HG03039 (cell line): ENCODE measurements around the gene GOLGA6L9.
"Not testable (repeated sequence)": the region's sequence is repeated elsewhere in the genome, so short reads cannot be mapped to it uniquely, and the experiment has no call there.

Experiments
- ATAC-seq: cut with Tn5 transposase; IDR thresholded peaks from one replicate; pipeline ENCODE4 v1.9.1; 2021; ENCODE audit warnings: mild to moderate bottlenecking, moderate library complexity; ENCODE audit not compliant: unreplicated experiment

Gene GOLGA6L9, protein sequence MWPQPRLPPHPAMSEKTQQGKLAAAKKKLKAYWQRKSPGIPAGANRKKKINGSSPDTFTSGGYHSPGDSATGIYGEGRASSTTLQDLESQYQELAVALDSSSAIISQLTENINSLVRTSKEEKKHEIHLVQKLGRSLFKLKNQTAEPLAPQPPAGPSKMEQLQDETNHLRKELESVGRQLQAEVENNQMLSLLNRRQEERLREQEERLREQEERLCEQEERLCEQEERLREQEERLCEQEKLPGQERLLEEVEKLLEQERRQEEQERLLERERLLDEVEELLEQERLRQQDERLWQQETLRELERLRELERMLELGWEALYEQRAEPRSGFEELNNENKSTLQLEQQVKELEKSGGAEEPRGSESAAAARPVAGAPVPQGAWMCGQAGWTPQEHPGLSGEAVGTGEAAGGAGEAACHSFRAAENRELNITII

DNA sequence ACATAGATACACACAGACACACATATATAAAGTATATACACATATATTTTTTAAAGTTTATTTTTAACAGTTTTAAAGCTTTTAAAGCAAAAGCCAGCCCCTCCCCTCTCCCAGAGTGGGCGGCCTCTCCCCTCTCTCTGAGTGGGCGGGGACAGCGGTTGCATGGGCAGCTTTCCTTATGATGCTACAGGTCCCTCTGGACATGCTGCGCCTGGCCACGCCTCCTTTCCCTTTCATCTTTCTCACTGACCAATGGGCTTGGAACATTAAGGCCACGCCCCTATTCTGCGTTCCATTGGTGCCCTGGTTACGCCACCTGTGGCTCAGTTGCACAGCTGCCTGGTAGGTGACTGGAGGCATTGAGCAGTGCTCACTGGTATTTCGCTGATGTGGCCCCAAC is at the start of gene GOLGA6L9:
TSS of gene GOLGA6L9 (plus strand) at position 124 of the 400 bp plus-strand sequence. CDS start at position 388, 264 bp downstream.
- not testable (repeated sequence) for ATAC-seq

DNA sequence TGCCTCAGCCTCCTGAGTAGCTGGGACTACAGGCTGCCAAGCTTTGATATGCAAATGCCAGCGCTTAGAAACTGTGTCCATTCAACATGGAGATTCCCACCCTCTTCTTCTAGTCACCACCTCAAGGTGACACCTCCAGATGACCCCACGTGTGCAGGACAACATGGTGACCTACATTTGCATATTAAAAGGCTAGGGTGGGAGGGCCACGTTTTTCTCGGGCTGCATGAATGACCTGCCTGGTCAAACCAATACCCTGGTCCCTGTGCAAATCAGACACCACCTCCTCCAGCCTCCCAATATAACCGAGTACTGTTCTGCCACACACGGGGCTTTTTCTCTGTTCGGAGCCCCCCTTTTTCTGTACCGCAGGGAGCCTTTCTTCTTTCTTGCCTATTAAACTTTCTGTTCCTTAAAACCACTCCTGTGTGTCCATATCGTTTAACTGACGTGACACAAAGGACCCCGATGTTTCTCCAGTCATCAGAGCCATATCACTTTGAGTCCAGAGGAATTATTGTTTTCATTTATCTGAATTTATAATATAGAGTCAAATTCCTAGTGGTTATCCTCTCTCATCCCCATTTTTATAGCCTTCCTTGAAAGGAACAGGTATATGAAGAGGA is 48.2 kb upstream of the GOLGA6L9 start:
- ATAC-seq, result not testable (repeated sequence)

DNA sequence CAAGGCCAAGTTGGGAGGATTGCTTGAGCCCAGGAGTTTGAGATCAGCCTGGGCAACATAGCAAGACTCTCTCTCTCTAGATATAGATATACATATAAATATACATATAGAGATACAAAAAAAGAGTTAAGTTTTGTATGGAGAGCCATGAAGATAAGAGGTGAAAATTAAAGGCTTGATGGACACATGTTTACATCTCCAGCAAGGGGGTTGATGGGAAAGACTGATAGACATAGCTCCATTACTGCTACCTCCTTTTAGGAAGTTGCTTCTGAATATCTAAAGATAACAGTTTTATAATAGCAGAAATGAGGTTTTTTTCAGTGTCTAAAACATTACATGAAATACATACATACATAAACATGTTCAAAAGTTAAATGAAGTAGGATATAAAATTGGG is 42.4 kb upstream of the GOLGA6L9 start:
- ATAC-seq, result not testable (repeated sequence)

DNA sequence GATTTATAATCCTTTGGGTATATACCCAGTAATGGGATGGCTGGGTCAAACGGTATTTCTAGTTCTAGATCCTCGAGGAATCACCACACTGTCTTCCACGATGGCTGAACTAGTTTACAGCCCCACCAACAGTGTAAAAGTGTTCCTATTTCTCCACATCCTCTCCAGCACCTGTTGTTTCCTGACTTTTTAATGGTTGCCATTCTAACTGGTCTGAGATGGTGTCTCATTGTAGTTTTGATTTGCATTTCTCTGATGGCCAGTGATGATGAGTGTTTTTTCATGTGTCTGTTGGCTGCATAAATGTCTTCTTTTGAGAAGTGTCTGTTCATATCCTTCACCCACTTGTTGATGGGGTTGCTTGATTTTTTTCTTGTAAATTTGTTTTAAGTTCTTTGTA is 39.5 kb upstream of the GOLGA6L9 start:
- ATAC-seq, result not testable (repeated sequence)

DNA sequence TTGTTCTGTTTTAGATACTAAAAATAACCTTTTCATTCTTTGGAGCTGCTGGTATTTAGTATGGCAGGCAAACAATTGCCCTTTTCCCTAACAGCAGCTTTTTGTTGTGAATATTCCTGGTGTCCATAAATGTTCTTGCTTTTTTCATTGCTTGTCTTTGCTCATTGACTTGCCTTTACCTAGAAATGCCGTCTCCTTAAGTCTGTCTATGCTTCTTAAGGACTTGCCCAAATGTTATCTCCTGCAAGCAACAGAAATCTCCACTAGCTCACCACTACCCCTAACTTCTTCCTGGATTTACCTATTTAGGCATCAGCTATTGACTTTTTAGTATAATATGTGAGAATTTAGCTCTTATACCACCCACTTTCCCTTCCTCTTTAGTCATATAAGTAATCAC is 37.5 kb upstream of the GOLGA6L9 start:
- ATAC-seq, result not testable (repeated sequence)

DNA sequence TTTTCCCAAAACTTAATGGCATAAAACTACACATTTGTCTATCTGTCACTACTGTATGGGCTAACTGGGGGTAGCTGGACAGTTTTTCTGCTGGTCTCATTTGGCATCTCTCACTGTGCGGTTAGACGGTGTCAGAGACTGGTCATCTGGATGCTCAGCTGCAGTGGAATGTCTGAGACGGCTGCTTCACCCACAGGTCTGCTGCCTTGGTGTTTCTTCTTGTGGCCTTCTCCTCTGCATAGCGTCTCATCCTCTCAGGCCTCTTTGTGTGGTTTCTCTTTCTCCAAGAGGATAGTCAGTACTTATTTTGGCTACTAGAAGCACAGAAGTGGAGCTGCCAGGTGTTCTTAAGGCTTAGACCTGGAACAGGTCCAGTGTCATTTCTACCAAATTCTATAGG is 35.9 kb upstream of the GOLGA6L9 start:
- no peak for ATAC-seq

DNA sequence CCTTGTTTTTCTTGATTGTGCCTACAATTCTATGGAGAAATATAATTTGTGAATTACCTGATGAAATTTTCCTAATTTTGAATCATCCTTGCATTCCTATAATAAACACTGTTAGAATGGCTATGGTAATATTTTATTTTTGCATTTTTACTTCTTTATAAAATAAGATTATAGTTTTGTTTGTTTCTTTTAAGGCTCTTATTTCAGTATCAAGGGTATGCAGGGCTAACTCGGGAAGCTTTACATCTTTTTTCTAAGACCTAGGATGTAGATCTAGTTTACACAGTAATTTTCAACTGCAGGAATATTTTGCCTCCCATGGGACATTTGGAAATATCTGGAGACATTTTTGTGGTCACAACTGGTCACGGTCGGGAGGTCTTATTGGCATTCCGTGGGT is 33.8 kb upstream of the GOLGA6L9 start:
- not testable (repeated sequence) for ATAC-seq

DNA sequence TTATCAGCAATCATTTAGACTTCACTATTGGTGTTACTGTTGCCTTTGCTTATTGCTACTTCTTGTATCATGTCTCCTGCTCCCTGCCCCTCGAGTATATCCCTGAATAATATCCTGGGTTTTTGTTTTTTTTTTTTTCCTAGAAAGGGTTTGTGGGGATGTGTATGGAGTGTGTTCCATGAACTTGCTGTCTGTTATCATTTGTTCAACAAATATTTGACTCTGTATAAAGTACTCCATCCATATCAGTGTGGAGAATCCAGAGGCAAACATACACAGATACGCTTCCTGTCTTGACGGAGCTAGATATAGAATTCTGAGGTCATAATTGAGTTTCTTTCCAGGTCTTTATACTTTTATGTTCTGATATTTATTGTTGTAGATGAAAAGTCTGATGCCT is 31.8 kb upstream of the GOLGA6L9 start:
- no peak for ATAC-seq

DNA sequence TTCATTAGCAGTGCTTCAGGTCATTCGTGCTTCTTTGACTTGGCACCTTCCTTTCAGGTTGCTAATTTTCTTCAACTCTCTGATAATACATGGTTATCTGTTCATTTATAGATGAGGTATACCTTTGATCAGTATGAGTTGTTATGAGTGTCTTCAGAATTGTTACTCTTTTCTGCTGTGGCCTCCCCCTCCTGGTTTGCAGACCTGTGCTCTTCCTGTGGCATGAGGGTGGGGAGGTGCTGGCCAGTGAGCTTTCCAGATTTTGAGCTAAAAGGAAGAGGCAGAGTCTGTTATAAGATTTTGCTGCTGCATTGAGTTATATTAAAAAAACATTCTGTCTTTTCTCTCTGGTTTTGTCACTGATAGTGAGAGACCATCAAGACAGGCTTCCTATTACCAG is 30.8 kb upstream of the GOLGA6L9 start:
- no peak for ATAC-seq

DNA sequence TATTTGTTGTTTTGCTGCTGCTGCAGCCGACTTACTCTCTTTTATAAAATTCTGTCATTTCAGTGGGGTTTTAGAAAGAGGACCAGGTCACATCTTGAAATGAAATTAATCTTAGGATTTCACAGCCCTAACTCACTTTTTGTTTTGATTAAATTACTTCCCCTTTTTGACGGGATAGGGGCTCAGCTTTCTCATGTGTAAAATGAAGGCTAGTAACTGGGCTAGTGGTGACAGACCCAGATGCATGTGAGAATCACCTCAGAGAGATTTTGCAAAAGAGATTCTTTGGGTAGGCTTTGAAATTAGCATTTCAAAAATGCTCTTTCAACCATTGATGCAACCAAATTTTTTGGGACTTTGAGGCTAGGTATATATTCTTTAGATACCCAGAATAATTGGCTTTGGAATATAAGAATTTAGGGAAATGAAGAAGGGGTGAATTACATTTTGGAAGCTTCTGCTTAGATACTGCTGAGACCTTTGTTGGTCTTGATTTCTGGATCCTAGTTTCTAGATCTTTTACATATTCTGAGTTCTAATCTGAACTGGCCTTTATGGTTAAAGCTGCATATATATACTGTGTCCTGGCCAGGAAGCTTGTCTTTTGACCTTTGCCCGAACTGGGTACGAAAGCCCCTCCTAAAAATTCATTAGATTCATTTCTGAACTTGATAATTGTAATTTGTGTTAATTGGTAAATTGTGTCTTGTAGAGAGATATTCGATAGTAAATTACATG is 30.1 kb upstream of the GOLGA6L9 start:
- ATAC-seq, result not testable (repeated sequence)

DNA sequence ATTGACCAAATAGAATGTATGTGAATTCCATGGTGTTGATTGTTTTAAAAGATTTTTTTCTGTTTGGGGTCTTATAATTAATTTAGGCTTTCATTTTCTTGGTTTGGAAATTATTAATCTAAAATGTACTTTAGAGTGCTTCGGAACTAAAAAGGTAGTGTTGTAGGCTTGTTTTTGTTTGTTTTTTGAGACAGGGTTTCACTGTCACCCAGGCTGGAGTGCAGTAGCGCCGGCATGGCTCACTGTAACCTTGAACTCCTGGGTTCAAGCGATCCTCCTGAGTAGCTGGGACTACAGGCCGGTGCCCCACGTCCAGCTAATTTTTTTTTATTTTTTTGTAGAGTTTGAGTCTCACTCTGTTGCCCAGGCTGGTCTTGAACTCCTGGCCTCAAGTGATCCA is 27.7 kb upstream of the GOLGA6L9 start:
- not testable (repeated sequence) for ATAC-seq

DNA sequence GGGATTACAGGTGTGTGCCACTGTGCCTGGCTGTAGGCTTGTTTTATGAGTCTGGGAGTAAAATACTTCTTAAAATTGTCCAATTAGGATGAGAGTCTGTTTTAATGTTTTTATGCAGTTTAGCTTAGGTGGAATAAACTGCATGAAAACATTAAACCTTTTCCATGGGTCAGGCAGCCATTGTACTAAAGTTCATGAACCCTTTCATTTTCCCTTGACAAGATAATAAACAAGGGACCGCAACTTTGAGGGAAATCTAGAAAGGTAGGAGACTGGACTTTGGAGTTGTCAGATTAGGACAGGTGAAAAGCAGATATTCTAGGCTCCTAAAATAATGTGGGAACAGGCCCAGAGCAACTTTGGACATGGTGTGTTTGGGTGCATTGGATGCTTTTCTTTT is 27.3 kb upstream of the GOLGA6L9 start:
- ATAC-seq, result not testable (repeated sequence)

DNA sequence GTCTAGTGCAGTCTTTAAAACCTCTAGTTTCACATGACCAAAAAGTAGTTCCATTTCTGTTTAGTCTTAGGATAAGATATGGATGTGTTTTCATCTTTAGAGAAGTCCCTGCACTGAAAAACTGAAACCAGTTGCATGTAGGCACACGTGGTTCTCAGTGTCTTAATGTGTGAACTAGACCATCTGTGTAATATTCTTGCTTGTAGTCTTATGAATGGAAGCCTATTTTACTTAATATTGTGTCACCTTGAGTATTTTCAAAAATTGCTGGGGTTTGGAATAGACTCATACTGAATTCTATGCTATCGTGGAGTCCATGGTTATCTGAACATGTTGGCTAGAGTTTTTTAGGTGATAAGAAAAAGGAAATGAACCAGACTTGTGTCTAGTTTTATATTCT is 23.4 kb upstream of the GOLGA6L9 start:
- not testable (repeated sequence) for ATAC-seq

DNA sequence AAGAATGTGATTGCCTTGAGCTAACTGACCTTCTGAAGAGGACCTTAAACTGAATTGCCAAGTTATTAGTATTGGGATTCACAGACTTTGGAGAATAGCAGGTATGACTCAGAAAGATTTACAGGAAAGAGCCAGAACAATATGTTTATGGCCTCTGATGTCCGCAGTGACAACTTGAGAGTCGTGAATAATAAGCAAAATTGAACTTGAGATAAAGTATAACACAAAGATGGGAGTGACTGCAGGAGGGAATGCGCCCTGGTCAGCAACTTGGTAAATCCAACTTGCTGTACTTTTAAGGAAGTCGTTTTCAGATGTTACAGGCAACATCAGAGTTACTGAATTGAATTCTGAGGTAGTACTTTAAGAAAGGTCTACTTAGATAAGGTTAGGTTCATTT is 19.3 kb upstream of the GOLGA6L9 start:
- ATAC-seq, result not testable (repeated sequence)

DNA sequence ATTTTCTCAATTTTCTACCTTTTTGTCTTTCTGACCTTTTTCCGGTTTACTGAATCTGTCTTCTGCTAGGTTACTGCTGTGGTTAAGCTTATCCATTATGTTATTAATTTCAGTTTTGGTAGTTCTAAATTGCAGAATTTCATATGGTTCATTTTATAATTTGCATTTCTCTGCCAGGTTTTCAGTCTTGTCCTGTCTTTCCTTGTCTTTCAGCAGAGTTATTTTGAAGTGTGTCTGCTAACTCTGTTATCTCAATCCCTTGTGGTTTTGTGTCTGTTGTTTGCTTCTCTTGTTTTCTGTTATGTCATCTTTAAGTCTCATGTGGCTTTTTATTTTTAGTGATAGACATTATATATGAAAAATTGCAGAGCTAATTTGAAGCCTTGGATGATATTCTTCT is 18.0 kb upstream of the GOLGA6L9 start:
- ATAC-seq, result not testable (repeated sequence)

DNA sequence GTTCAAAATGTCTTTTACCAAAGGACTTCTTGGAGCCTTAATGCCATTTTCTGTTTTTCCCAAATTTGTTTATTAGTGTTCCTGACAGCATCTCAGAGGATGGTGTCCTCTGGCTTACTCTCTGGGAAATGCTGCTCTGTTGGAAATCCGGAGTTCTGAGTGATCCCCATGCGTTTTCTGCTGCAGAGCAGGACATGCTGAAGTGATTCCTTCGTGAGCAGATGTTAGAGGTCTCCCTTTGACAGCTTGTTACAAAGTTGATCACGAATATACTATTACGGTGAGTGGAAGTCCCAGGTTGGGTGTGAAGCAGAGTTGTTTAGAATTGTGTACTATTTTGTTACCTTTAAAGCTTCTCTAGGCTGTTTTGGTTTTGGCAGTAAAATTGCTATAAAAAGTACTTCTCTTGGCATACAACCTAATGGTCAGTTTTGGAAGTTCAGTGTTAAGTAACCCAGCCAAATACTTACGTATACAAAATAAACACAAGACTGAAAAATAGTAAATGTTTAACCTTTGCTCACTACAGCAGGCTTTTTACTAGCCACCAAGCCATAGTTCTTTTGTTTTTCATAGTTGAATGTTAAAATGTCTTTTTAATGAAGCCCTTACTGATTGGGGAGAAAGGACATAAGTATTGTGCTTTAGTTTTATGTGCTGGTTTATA is 15.0 kb upstream of the GOLGA6L9 start:
- ATAC-seq, result not testable (repeated sequence)

DNA sequence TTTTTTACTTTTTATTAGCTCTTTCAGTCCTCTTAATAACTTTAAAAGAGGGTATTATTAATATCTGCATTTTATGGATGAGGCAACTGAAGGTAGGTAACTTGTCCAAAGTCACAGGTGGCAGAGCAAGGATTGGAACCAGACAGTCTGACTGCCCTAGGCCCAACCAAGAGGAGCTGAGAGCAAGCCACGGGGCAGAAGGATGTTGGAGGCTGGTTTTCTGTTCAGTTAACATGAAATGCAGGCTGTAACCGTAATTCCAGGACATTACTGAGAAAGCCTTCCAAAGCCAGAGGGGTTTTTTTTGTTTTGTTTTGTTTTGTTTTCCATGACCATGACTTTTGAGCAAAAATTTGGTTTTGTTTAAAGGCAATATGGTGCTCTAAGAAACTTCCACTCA is 9.1 kb upstream of the GOLGA6L9 start:
- ATAC-seq, result not testable (repeated sequence)

DNA sequence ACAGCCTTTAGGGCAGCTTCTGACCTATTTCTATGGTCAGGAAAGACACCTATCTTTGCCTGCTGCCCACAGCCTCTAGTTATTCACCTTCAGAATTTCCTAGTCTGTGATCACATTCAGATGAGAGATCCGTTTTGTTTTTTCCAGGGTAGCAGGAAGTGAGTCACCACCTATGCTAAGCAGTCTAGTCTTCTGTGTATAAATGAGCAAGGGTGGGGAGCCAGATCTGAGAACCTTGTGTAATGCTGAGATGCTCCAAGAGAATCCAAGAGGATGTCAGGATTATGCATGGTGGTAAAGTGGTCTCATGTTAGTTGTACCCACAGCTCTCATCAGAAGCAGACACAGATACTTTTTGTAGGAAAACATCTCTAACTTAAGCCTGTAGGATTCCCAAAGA is 8.7 kb upstream of the GOLGA6L9 start:
- not testable (repeated sequence) for ATAC-seq

DNA sequence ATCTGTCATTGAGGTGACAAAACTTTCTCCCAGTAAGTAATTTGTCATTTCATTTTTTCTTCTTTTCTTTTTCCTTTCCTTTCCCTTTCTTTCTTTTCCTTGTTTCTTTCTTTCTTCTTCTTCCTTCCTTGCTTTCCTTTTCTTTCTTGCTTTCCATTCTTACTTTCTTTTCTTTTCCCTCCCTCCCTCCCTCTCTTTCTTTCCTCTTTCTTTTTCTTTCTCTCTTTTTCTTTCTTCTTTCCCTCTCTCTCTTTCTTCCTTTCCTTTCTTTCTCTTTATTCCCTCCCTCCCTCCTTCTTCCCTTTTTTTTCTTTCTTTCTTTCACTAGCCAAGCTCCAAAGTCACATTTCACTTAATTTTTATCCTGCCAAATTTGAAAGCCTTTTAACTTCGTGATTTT is 2.5 kb upstream of the GOLGA6L9 start:
- not testable (repeated sequence) for ATAC-seq

DNA sequence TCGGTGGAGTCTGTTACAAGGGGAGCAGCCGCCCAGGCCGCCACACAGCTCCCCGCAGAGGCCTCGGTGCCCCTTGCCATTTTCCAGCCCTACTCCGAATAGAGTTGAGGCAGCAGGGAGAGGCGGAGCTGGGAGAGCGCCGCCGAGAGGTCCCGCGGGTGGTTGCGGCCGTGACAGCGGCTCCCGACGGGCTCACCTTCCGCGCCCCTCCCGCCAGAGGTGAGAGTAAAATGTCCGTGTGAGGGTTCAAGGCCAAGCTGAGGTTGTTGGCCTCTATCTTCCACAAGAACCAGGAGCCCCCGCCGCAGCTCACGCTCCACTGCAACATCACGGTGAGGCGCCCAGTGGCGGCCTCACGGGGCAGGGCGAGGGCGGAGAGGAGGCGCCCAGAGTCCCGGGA is 15.8 kb downstream of the GOLGA6L9 start:
- ATAC-seq, result not testable (repeated sequence)

DNA sequence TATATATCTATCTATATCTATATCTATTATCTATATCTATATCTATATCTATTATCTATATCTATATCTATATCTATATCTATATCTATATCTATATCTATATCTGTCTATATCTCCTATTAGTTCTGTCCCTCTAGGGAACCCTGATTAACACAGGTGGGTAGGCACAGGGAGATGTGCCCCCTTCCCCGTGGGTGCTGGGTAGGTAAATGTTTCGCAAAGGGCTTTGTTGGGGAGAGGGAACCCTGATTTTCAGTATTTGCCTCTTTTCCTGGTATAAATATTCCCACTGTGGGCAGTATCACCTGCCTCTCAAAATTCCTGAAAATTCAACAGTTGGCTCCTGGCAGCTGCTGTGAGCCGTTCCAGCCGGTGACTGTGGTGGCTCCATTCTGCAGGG is 27.7 kb downstream of the GOLGA6L9 start:
- ATAC-seq, result not testable (repeated sequence)
